Occipital lobe (tissue), 2 donors: ENCODE results near the gene PCNX4. TPM values are rescaled to one million over a fixed set of nuclear protein-coding genes. Genes with fewer than 3 reads are reported as not detected.
A peak's percentile ranks its signal among the peaks of the same experiment; 100 is the strongest.

Experiments used
- DNase-seq: peaks from one replicate; lab custom pipeline; 2025; lab: John Stamatoyannopoulos, UW
- total RNA-seq: library from RNA; depleted of rRNA; stranded (reverse); fragments of >200 nt; gene quantifications from one replicate; pipeline ENCODE4 v1.2.3, GENCODE V29; 2014

PCNX4 gene
- total RNA-seq, 1 donor from 2014 or later, result 133 TPM

GRCh38 chr14:60101786-60102185 lies 10.1 kb downstream of the PCNX4 start:
- DNase-seq, result no peak

- DNase-seq, result no peak
These were observed 10.7 kb downstream of the PCNX4 start for GRCh38 chr14:60102389-60102788.

- peak; percentile 39 for DNase-seq
These were observed 14.6 kb downstream of the PCNX4 start for GRCh38 chr14:60106339-60106738.

- no peak for DNase-seq
These were observed 15.8 kb downstream of the PCNX4 start for GRCh38 chr14:60107477-60107876.

- no peak for DNase-seq
These were observed 20.0 kb downstream of the PCNX4 start for GRCh38 chr14:60111732-60112131.

- DNase-seq, result no peak
These were observed 23.2 kb downstream of the PCNX4 start for GRCh38 chr14:60114881-60115280.

- no peak for DNase-seq
These were observed 24.5 kb downstream of the PCNX4 start for GRCh38 chr14:60116181-60116580.

- no peak for DNase-seq
These were observed 34.2 kb downstream of the PCNX4 start for GRCh38 chr14:60125918-60126317.

GRCh38 chr14:60133487-60133886 lies 41.8 kb downstream of the PCNX4 start:
- DNase-seq, result no peak

- no peak for DNase-seq
These were observed 43.0 kb downstream of the PCNX4 start for GRCh38 chr14:60134702-60135101.

GRCh38 chr14:60151715-60152114 lies 60.0 kb downstream of the PCNX4 start:
- peak; percentile 47 for DNase-seq

GRCh38 chr14:60153991-60154390 lies 62.3 kb downstream of the PCNX4 start:
- no peak for DNase-seq

GRCh38 chr14:60154671-60155070 lies 62.9 kb downstream of the PCNX4 start:
- DNase-seq, result no peak

GRCh38 chr14:60160422-60160821 lies 68.7 kb downstream of the PCNX4 start:
- no peak for DNase-seq

GRCh38 chr14:60161196-60162107 lies 69.7 kb downstream of the PCNX4 start:
- no peak for DNase-seq

- DNase-seq, result no peak
These were observed 72.0 kb downstream of the PCNX4 start for GRCh38 chr14:60163693-60164092.

- DNase-seq, result no peak
These were observed 72.6 kb downstream of the PCNX4 start for GRCh38 chr14:60164404-60164711.

GRCh38 chr14:60164712-60165546 lies 73.2 kb downstream of the PCNX4 start, which contains the start of gene DHRS7:
TSS of gene DHRS7 (minus strand) at chr14:60165398. CDS start at chr14:60165309, 89 bp downstream.
- DNase-seq, result peak; percentile 79

- no peak for DNase-seq
These were observed 73.8 kb downstream of the PCNX4 start for GRCh38 chr14:60165547-60165876.

- no peak for DNase-seq
These were observed 74.4 kb downstream of the PCNX4 start for GRCh38 chr14:60166142-60166541.

GRCh38 chr14:60169722-60170121 lies 78.0 kb downstream of the PCNX4 start:
- no peak for DNase-seq

GRCh38 chr14:60170948-60171347 lies 79.2 kb downstream of the PCNX4 start:
- DNase-seq, result no peak

GRCh38 chr14:60171690-60172089 lies 80.0 kb downstream of the PCNX4 start:
- DNase-seq, result no peak
